ENCODE results near the gene CCL4.
"Not testable (repeated sequence)": the region's sequence is repeated elsewhere in the genome, so short reads cannot be mapped to it uniquely, and the experiment has no call there.

The CCL4 gene

DNA sequence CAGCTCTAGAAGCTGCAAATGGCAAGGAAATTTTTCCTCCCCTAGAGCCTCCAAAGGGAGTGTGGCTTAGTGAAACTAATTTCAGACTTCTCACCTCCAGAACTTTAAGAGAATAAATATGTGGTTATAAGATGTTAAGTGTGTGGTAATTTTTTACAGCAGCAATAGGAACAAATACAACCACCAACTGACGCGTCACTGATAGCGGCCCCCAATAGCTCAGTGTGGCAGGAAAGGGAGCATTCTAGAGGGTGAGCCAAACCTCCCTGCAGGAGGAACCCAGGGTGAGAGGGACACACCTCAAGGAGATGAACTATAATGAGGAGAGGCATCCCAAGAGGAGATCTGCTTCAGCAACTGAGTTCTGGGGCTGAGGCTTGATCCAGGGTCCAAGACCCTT is 4.0 kb downstream of the CCL4 start:
- H3K27ac ChIP-seq, result no peak overlapping the region
- CTCF ChIA-PET, result no interaction called here
- TF ChIP-seq, protein P1, sequence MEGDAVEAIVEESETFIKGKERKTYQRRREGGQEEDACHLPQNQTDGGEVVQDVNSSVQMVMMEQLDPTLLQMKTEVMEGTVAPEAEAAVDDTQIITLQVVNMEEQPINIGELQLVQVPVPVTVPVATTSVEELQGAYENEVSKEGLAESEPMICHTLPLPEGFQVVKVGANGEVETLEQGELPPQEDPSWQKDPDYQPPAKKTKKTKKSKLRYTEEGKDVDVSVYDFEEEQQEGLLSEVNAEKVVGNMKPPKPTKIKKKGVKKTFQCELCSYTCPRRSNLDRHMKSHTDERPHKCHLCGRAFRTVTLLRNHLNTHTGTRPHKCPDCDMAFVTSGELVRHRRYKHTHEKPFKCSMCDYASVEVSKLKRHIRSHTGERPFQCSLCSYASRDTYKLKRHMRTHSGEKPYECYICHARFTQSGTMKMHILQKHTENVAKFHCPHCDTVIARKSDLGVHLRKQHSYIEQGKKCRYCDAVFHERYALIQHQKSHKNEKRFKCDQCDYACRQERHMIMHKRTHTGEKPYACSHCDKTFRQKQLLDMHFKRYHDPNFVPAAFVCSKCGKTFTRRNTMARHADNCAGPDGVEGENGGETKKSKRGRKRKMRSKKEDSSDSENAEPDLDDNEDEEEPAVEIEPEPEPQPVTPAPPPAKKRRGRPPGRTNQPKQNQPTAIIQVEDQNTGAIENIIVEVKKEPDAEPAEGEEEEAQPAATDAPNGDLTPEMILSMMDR (conservative IDR thresholded peaks at IDR 0.05; ENCODE audit: low read depth), result no peak
- POLR2A ChIA-PET (ENCODE audit: low non-redundant PET), result no interaction called here
- no peak for DNase-seq (ENCODE audit: low spot score)

DNA sequence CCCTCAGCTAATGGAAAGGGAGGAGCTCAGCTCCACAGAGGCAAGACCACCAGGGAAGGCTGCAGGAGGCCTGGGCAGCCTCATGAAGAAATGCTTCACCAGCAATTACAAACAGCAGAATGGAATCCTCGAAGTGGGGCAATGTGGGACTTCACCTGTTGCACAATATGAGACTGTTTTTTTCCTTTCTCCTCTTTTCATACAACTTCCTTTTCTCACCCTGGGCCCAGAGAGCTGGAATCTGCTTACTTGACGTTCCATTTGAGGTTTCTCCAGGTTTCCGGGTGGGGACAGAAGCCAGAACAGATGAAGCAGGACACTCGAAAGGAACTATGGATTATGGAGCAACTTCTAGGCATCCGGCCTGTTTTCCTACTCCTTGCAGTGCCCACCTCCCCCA is 4.6 kb downstream of the CCL4 start:
- POLR2A ChIA-PET (ENCODE audit: low non-redundant PET); H3K27ac ChIP-seq; CTCF ChIA-PET; DNase-seq (ENCODE audit: low spot score): not testable (repeated sequence)

DNA sequence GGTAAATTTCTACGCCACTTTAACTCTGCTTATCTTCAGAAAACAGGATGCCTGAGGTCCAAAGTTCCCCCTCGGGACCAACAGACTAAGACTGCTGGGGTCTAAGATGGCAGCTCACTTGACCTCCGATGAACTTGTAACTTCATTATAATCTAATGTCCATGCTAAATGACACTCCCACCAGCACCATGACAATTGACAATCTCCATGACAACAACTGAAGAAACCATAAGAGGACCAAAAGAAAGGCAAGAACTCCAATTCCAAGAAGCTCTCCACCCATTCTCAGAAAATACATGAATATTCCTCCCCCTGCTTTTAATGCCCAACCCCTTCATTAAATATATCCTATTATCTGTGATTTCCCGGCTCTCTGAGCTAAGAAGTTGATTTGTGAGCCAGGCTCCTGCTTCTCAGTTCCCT is 7.5 kb downstream of the CCL4 start:
- ChIA-PET POLR2A (ENCODE audit: low non-redundant PET) (no interaction called here), CTCF (no interaction called here)
- DNase-seq (ENCODE audit: low spot score), result no peak
- TF ChIP-seq, protein P1 (conservative IDR thresholded peaks at IDR 0.05; ENCODE audit: low read depth), result no peak
- no peak overlapping the region for H3K27ac ChIP-seq

DNA sequence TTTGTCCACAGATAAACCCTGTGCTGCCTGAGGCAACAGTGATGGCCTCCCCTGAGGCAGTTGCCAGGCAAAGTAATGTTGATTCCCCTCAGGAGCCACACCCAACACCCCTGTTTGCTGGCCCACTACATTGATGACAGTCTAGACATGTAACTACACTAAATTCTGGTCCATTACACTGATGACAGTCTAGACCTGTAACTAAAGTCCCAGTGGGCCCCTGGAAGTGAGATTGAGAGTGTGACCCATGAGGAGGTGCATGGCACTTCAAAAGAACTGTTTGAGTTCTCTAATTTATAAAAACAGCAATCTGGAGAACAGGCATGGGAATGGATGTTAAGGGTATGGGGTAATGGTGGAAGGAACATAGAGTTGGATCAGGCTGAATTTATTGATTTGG is 8.9 kb downstream of the CCL4 start:
- POLR2A ChIA-PET (ENCODE audit: low non-redundant PET), result no interaction called here
- CTCF ChIA-PET, result interaction anchor here (0.6 kb wide), 1 partner anchor 158 kb away, joined by 3 read pairs; no protein-coding TSS in a partner anchor
- no peak for DNase-seq (ENCODE audit: low spot score)
- no peak overlapping the region for H3K27ac ChIP-seq
- TF ChIP-seq, protein P1 (conservative IDR thresholded peaks at IDR 0.05; ENCODE audit: low read depth), result no peak

DNA sequence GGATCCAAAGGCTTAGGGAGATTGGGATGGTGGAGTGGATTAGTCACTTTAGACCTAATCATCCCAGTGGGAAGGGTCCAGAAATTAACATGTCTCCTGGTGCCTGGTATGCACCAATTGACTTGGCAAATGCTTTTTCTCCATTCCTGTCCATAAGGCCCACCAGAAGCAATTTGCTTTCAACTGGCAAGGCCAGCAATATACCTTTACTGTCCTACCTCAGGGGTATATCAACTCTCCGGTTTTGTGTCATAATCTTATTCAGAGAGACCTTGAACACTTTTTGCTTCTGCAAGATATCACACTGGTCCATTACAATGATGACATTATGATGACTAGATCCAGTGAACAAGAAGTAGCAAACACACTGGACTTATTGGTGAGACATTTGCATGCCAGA is 9.5 kb downstream of the CCL4 start:
- DNase-seq (ENCODE audit: low spot score); H3K27ac ChIP-seq; POLR2A ChIA-PET (ENCODE audit: low non-redundant PET): not testable (repeated sequence)
- CTCF ChIA-PET, result interaction anchor here (0.7 kb wide), 1 partner anchor 12 kb away, joined by 3 read pairs; no protein-coding TSS in a partner anchor

DNA sequence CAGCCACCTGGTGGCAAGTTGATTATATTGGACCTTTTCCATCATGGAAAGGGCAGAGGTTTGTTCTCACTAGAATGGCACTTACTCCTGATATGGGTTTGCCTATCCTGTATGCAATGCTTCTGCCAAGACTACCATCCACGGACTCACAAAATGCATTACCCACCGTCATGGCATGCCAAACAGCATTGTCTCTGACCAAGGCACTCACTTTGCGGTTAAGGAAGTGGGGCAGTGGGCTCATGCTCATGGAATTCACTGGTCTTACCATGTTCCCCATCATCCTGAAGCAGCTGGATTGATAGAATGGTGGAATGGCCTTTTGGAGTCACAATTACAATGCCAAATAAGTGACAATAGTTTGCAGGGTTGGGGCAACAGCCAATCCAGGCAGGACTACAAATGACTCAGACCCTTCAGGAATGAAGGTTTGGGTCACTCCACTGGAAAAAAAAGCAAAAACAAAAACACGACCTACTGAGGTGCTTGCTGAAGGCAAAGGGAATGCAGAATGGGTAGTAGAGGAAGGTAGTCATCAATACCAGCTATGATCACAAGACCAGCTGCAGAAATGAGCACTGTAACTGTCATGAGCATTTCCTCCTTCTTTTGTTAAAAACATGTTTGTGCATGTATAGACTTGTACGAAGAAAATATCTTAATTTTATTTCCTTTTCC is 11.5 kb downstream of the CCL4 start:
- DNase-seq (ENCODE audit: low spot score); CTCF ChIA-PET; POLR2A ChIA-PET (ENCODE audit: low non-redundant PET); H3K27ac ChIP-seq: not testable (repeated sequence)

DNA sequence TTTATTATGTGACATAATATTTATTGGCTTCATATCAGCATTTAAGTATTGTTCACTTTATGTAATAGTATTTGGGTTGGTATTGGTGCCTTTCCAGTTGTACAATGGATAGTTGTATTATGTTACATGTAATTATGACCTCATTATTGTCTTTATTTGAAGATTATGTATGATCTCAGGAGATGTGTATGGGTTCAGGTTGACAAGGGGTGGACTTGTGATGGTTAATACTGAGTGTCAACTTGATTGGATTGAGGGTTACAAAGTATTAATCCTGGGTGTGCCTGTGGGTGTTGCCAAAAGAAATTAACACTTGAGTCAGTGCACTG is 12.0 kb downstream of the CCL4 start:
- CTCF ChIA-PET; POLR2A ChIA-PET (ENCODE audit: low non-redundant PET); H3K27ac ChIP-seq; DNase-seq (ENCODE audit: low spot score): not testable (repeated sequence)

DNA sequence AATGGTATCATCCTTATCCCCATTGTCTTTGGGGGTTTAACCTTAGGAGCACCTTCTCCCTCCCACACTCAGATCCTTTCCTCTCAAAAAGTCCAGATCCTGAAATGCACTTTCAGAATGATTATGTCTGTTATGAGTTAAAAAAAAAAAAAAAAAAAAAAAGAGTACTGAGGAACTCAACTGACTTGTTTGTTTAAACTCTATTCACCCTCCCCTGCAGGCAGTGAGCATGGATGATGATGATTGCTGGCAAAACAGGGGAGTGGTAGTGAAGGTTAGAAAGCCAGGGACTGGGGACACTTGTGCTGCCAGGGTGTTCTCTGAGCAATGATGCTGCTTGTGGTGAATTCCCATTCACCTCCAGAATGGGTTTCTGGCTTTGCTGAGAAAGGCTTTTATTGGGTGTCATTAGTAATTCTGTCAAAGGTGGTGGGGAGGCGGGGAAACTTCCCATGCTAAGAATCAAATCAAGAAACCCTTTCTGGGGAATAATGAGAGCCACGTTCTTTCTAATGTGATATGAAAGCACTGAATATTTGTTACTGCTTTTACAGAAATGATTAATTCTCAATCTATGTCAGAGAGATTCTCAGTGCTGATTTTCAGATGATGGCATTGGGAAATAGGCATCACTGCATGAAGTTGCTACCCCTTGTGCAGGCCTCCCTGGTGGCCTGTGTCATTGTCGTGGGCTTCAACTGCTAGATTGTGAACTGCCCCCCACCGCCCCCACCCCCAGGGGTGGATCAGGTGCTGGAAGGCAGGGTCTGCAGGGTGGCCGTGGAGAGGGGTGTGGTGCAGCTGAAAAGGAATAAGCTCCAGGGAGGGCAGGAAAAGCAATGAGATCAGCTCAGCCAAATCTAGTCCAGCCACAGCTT is 14.1 kb downstream of the CCL4 start:
- no peak overlapping the region for H3K27ac ChIP-seq
- ChIA-PET CTCF (interaction anchor here (0.8 kb wide), 1 partner anchor 12 kb away, joined by 4 read pairs; no protein-coding TSS in a partner anchor), POLR2A (ENCODE audit: low non-redundant PET) (no interaction called here)
- no peak for DNase-seq (ENCODE audit: low spot score)
- TF ChIP-seq, protein P1 (conservative IDR thresholded peaks at IDR 0.05; ENCODE audit: low read depth), result no peak

All from RWPE1 (cell line).